ENCODE measurements around the gene OPN4. TPM values are rescaled to one million over a fixed set of nuclear protein-coding genes. Genes with fewer than 3 reads are reported as not detected.

Gene OPN4
- total RNA-seq, 1 donor from 2014 or later, result not detected

DNA sequence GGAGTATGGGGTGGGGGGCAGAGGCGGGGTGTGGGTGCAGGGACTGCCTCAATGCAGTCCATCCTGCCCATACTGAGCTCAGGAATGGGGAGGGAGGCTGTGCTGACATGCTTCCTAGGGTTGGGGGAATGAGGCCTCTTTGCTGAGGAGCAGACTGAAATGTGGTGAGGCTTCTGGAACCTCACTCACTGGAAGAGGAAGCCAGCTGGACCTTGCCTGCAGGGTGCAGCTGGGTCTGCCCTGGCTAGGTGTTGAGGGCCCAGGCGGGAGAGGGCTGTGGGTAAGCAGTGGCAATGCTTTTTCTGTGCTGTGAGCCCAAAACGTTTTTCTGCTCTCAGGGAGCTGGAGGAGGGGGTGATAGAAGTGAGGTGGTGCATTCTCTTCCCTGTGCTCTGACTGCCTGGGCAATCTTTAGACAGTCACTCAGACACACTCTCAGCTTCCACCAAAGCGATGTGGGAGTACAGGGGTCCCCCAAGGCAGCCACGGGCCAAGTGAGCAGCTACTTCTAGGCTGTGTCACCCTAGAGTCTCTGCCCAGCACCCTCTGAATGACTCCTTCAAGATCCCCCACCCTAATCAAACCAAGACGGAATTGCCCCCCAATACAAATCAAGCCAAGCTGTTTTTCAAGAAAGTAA lies 60.9 kb downstream of the OPN4 start:
- intact Hi-C loops (cut with DNase I), result no loop called here
- Histone ChIP-seq H3K4me3 (no peak overlapping the region), H3K36me3 (no peaks in the 10 kb centered on the region), H3K4me1 (peaks cover 14% of the 10 kb centered on the region), H3K9me3 (no peaks in the 10 kb centered on the region), H3K27ac (no peak overlapping the region), H3K27me3 (ENCODE audit: low read depth) (peaks cover 5% of the 10 kb centered on the region)
- TF ChIP-seq, protein P1, sequence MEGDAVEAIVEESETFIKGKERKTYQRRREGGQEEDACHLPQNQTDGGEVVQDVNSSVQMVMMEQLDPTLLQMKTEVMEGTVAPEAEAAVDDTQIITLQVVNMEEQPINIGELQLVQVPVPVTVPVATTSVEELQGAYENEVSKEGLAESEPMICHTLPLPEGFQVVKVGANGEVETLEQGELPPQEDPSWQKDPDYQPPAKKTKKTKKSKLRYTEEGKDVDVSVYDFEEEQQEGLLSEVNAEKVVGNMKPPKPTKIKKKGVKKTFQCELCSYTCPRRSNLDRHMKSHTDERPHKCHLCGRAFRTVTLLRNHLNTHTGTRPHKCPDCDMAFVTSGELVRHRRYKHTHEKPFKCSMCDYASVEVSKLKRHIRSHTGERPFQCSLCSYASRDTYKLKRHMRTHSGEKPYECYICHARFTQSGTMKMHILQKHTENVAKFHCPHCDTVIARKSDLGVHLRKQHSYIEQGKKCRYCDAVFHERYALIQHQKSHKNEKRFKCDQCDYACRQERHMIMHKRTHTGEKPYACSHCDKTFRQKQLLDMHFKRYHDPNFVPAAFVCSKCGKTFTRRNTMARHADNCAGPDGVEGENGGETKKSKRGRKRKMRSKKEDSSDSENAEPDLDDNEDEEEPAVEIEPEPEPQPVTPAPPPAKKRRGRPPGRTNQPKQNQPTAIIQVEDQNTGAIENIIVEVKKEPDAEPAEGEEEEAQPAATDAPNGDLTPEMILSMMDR (IDR thresholded peaks at IDR 0.05), result no peak
- no peak for DNase-seq
- ATAC-seq, result no peak

DNA sequence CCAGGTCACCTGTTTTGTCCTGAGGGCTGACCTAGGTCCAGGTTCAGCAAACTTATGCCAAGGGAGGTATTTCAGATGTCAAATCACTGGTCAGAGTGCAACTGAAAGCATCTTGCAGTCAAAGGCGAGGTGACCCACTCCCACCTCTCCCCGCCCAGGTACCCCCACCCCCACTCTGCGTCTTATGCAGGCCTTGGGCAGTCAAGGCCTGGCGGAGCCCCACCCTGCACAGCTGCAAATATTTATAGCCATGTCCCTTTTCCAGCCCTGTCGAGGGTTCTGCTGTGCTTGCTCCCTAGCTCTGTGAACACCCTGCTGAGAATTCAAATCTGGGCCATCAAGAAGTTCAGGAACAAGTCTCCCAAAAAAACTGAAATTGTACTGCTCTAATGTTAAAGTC lies 61.5 kb downstream of the OPN4 start:
- Histone ChIP-seq H3K27ac (no peak overlapping the region), H3K4me3 (no peak overlapping the region), H3K27me3 (ENCODE audit: low read depth) (peaks cover 5% of the 10 kb centered on the region), H3K4me1 (peaks cover 11% of the 10 kb centered on the region), H3K9me3 (no peaks in the 10 kb centered on the region), H3K36me3 (no peaks in the 10 kb centered on the region)
- TF ChIP-seq, protein P1 (IDR thresholded peaks at IDR 0.05), result no peak
- no peak for DNase-seq
- intact Hi-C loops (cut with DNase I), result no loop called here
- ATAC-seq, result no peak

Other genes with a start within 250 kb of the OPN4 start
- 38.2 TPM for gene WAPL, start 132.8 kb upstream of the OPN4 start, total RNA-seq
- 2.2 TPM for gene LDB3, start 14.0 kb downstream of the OPN4 start, total RNA-seq
- 37.0 TPM for gene BMPR1A, start 102.1 kb downstream of the OPN4 start, total RNA-seq

Data from lower lobe of right lung (tissue), 2 donors.